ENCODE data around the gene ZSCAN25. TPM values are rescaled to one million over a fixed set of nuclear protein-coding genes. Genes with fewer than 3 reads are reported as not detected.

The ZSCAN25 gene
- total and polyA plus RNA-seq, 3 donors from 2014 or later: 14.1 to 36.0 (median 31.0) TPM

- H3K4me1 ChIP-seq: no peaks in the 10 kb centered on the region
- H3K4me3 ChIP-seq: no peak overlapping the region
- H3K27ac ChIP-seq: no peak overlapping the region
- H3K27me3 ChIP-seq: no peaks in the 10 kb centered on the region
- TF ChIP-seq POLR2A (IDR thresholded peaks at IDR 0.05) (no peak), CTCF (IDR thresholded peaks at IDR 0.05) (no peak)
- no peak for DNase-seq
- 86 to 94% methylated on average over 7 of the region's 7 CpGs for WGBS, 2 donors
- H3K36me3 ChIP-seq (ENCODE audit: low read depth, missing control alignments): no peaks in the 10 kb centered on the region
- intact Hi-C loops (cut with DNase I; ENCODE audit: low total_unique reads): no loop called here
- no peaks in the 10 kb centered on the region for H3K9me3 ChIP-seq
These were observed 11.2 kb upstream of the ZSCAN25 start for GRCh38 chr7:99605527-99605926.

- no peak for DNase-seq
- no peaks in the 10 kb centered on the region for H3K9me3 ChIP-seq
- intact Hi-C loops (cut with DNase I; ENCODE audit: low total_unique reads): no loop called here
- no peaks in the 10 kb centered on the region for H3K36me3 ChIP-seq (ENCODE audit: low read depth, missing control alignments)
- no peak overlapping the region for H3K4me3 ChIP-seq
- TF ChIP-seq POLR2A (IDR thresholded peaks at IDR 0.05) (no peak), CTCF (IDR thresholded peaks at IDR 0.05) (no peak)
- WGBS, 2 donors: 72 to 87% methylated on average over 8 of the region's 8 CpGs
- H3K27me3 ChIP-seq: no peaks in the 10 kb centered on the region
- H3K4me1 ChIP-seq: no peaks in the 10 kb centered on the region
- no peak overlapping the region for H3K27ac ChIP-seq
These were observed 10.2 kb upstream of the ZSCAN25 start for GRCh38 chr7:99606531-99606930.

GRCh38 chr7:99607548-99607947, 9.2 kb upstream of the ZSCAN25 start:
- intact Hi-C loops (cut with DNase I; ENCODE audit: low total_unique reads): no loop called here
- H3K4me1 ChIP-seq: no peaks in the 10 kb centered on the region
- H3K4me3 ChIP-seq: no peak overlapping the region
- no peaks in the 10 kb centered on the region for H3K36me3 ChIP-seq (ENCODE audit: low read depth, missing control alignments)
- no peaks in the 10 kb centered on the region for H3K9me3 ChIP-seq
- 77 to 82% methylated on average over 5 to 9 of the region's 9 CpGs for whole genome bisulfite sequencing, 2 donors
- TF ChIP-seq POLR2A (IDR thresholded peaks at IDR 0.05): no peak
- no peak for TF ChIP-seq CTCF (IDR thresholded peaks at IDR 0.05)
- H3K27me3 ChIP-seq: no peaks in the 10 kb centered on the region
- H3K27ac ChIP-seq: no peak overlapping the region
- DNase-seq: no peak

- Histone ChIP-seq H3K4me3 (no peak overlapping the region), H3K27me3 (no peaks in the 10 kb centered on the region), H3K9me3 (no peaks in the 10 kb centered on the region), H3K4me1 (peaks cover 12% of the 10 kb centered on the region), H3K36me3 (ENCODE audit: low read depth, missing control alignments) (no peaks in the 10 kb centered on the region), H3K27ac (no peak overlapping the region)
- 69 to 88% methylated on average over 3 of the region's 3 CpGs for WGBS, 2 donors
- intact Hi-C loops (cut with DNase I; ENCODE audit: low total_unique reads): no loop called here
- DNase-seq: no peak
- TF ChIP-seq POLR2A (IDR thresholded peaks at IDR 0.05) (no peak), CTCF (IDR thresholded peaks at IDR 0.05) (no peak)
These were observed 2.3 kb upstream of the ZSCAN25 start for GRCh38 chr7:99614495-99614894.

GRCh38 chr7:99615989-99616358, 772 bp upstream of the ZSCAN25 start:
- H3K4me3 ChIP-seq: peak overlapping the region; percentile 94
- no peaks in the 10 kb centered on the region for H3K27me3 ChIP-seq
- intact Hi-C loops (cut with DNase I; ENCODE audit: low total_unique reads): no loop called here
- DNase-seq: no peak
- peak overlapping the region in 1 of 2 donors; percentile 75 for H3K27ac ChIP-seq
- peaks cover 12% of the 10 kb centered on the region for H3K4me1 ChIP-seq
- WGBS, 2 donors: 58 to 60% methylated on average over 5 of the region's 5 CpGs
- H3K9me3 ChIP-seq: no peaks in the 10 kb centered on the region
- TF ChIP-seq CTCF (IDR thresholded peaks at IDR 0.05) (no peak), POLR2A (IDR thresholded peaks at IDR 0.05) (no peak)
- H3K36me3 ChIP-seq (ENCODE audit: low read depth, missing control alignments): no peaks in the 10 kb centered on the region

Measured in testis (tissue), 3 donors.